ENCODE measurements around the gene SEMA4G.
"Not testable (repeated sequence)": the region's sequence is repeated elsewhere in the genome, so short reads cannot be mapped to it uniquely, and the experiment has no call there.

Gene SEMA4G

DNA sequence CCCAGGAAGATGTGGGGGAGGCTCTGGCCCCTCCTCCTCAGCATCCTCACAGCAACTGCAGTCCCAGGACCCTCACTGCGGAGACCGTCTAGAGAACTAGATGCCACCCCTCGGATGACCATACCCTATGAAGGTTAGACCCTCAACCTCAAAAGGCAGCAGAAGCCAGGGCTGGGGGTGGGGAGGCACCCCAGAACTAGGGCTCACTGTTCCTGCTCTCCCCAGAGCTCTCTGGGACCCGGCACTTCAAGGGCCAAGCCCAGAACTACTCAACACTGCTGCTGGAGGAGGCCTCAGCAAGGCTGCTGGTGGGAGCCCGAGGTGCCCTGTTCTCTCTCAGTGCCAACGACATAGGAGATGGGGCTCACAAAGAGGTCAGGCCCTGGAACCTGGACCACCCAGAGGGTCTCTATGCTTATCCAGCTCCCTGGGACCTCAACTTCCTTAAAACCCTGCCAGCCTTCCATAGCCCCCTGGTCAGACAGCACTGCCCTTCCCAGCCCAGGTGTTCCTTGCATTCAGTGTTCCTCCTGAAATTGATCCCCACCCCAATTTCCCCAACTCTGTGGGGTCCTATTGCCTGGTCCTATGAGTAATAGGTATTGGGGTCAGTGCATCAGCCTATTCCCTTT is 3.7 kb downstream of the SEMA4G start (continued):
- TF ChIP-seq, protein P1, sequence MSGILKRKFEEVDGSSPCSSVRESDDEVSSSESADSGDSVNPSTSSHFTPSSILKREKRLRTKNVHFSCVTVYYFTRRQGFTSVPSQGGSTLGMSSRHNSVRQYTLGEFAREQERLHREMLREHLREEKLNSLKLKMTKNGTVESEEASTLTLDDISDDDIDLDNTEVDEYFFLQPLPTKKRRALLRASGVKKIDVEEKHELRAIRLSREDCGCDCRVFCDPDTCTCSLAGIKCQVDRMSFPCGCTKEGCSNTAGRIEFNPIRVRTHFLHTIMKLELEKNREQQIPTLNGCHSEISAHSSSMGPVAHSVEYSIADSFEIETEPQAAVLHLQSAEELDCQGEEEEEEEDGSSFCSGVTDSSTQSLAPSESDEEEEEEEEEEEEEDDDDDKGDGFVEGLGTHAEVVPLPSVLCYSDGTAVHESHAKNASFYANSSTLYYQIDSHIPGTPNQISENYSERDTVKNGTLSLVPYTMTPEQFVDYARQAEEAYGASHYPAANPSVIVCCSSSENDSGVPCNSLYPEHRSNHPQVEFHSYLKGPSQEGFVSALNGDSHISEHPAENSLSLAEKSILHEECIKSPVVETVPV (CRISPR knock-in tag; IDR thresholded peaks at IDR 0.05) = no peak
- TF ChIP-seq ZFP30 (CRISPR knock-in tag; IDR thresholded peaks at IDR 0.05) (no peak), TSHZ2 (CRISPR knock-in tag; IDR thresholded peaks at IDR 0.05) (no peak), ZNF8 (CRISPR knock-in tag; IDR thresholded peaks at IDR 0.05) (no peak)

- not testable (repeated sequence) for ATAC-seq
Measured at GRCh38 chr10:100975397-100975796, 6.1 kb downstream of the SEMA4G start.

GRCh38 chr10:100976906-100977305 is 7.6 kb downstream of the SEMA4G start:
- TF ChIP-seq TOX (CRISPR knock-in tag; IDR thresholded peaks at IDR 0.05; ENCODE audit: borderline replicate concordance) (no peak), ZFP30 (CRISPR knock-in tag; IDR thresholded peaks at IDR 0.05) (no peak), RARB (CRISPR knock-in tag; IDR thresholded peaks at IDR 0.05) (no peak), ZNF8 (CRISPR knock-in tag; IDR thresholded peaks at IDR 0.05) (no peak), SNAI2 (CRISPR knock-in tag; IDR thresholded peaks at IDR 0.05) (no peak), CSDC2 (CRISPR knock-in tag; IDR thresholded peaks at IDR 0.05) (no peak), ZC3H10 (CRISPR knock-in tag; IDR thresholded peaks at IDR 0.05) (no peak), TCF4 (CRISPR knock-in tag; IDR thresholded peaks at IDR 0.05; ENCODE audit: borderline replicate concordance) (no peak), OSR1 (CRISPR knock-in tag; IDR thresholded peaks at IDR 0.05) (no peak), ARNTL (CRISPR knock-in tag; IDR thresholded peaks at IDR 0.05; ENCODE audit: borderline replicate concordance, low read depth) (no peak), GLIS3 (CRISPR knock-in tag; IDR thresholded peaks at IDR 0.05) (no peak)
- TF ChIP-seq, protein P2, sequence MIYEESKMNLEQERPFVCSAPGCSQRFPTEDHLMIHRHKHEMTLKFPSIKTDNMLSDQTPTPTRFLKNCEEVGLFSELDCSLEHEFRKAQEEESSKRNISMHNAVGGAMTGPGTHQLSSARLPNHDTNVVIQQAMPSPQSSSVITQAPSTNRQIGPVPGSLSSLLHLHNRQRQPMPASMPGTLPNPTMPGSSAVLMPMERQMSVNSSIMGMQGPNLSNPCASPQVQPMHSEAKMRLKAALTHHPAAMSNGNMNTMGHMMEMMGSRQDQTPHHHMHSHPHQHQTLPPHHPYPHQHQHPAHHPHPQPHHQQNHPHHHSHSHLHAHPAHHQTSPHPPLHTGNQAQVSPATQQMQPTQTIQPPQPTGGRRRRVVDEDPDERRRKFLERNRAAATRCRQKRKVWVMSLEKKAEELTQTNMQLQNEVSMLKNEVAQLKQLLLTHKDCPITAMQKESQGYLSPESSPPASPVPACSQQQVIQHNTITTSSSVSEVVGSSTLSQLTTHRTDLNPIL (CRISPR knock-in tag; IDR thresholded peaks at IDR 0.05; ENCODE audit: low read depth) = no peak
- TF ChIP-seq, protein P3, sequence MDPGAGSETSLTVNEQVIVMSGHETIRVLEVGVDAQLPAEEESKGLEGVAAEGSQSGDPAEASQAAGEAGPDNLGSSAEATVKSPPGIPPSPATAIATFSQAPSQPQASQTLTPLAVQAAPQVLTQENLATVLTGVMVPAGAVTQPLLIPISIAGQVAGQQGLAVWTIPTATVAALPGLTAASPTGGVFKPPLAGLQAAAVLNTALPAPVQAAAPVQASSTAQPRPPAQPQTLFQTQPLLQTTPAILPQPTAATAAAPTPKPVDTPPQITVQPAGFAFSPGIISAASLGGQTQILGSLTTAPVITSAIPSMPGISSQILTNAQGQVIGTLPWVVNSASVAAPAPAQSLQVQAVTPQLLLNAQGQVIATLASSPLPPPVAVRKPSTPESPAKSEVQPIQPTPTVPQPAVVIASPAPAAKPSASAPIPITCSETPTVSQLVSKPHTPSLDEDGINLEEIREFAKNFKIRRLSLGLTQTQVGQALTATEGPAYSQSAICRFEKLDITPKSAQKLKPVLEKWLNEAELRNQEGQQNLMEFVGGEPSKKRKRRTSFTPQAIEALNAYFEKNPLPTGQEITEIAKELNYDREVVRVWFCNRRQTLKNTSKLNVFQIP (CRISPR knock-in tag; IDR thresholded peaks at IDR 0.05; ENCODE audit: borderline replicate concordance, low read depth) = no peak
- no peak for ATAC-seq

DNA sequence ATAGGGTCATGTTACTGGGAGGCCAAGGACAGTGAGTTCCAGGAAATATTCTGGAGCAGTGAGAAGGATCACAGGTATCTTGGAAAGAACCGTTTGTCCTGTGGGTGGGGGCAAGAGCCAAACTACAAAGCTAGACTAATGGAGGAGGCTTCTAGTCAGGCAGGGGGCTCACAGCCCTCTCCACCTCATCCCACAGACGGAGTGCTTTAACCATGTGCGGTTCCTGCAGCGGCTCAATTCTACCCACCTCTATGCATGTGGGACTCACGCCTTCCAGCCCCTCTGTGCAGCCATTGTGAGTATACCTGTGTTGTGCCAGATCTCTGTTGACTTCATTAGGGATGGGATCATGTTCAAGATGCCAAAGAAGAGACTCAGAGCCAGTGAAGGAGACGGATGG is 8.1 kb downstream of the SEMA4G start:
- ATAC-seq = no peak
- no peak for TF ChIP-seq CSDC2 (CRISPR knock-in tag; IDR thresholded peaks at IDR 0.05)
- TF ChIP-seq GLIS3 (CRISPR knock-in tag; IDR thresholded peaks at IDR 0.05) = no peak
- TF ChIP-seq TCF4 (CRISPR knock-in tag; IDR thresholded peaks at IDR 0.05; ENCODE audit: borderline replicate concordance) = no peak
- TF ChIP-seq TOX (CRISPR knock-in tag; IDR thresholded peaks at IDR 0.05; ENCODE audit: borderline replicate concordance) = no peak
- no peak for TF ChIP-seq PATZ1 (CRISPR knock-in tag; IDR thresholded peaks at IDR 0.05; ENCODE audit: borderline replicate concordance)
- TF ChIP-seq PPARA (CRISPR knock-in tag; IDR thresholded peaks at IDR 0.05; ENCODE audit: borderline replicate concordance) = no peak
- TF ChIP-seq, protein P2 (CRISPR knock-in tag; IDR thresholded peaks at IDR 0.05; ENCODE audit: low read depth) = no peak
- TF ChIP-seq, protein P3 (CRISPR knock-in tag; IDR thresholded peaks at IDR 0.05; ENCODE audit: borderline replicate concordance, low read depth) = no peak
- no peak for TF ChIP-seq ZNF70 (CRISPR knock-in tag; IDR thresholded peaks at IDR 0.05)
- TF ChIP-seq ZFP3 (CRISPR knock-in tag; IDR thresholded peaks at IDR 0.05) = no peak
- no peak for TF ChIP-seq TSHZ2 (CRISPR knock-in tag; IDR thresholded peaks at IDR 0.05)

Measured in SK-N-SH treated with all-trans-retinoic acid at 6 μM for 48 hours (cell line).